Naive thymus-derived CD8-positive, alpha-beta T cell (primary cell): ENCODE data around the gene UBA7. TPM values are rescaled to one million over a fixed set of nuclear protein-coding genes. Genes with fewer than 3 reads are reported as not detected.

Source experiments
- ATAC-seq, 2 donors: fragments of 150-1000 bp; cut with Tn5 transposase in 1 of 2; sonication (Bioruptor Pico), chemical (Tn5 transposase) in 1 of 2; 1 replicate in 1 of 2; 2 replicates in 1 of 2; pipeline ENCODE4 v1.10.0; 2021; ENCODE audit warnings: mild to moderate bottlenecking in 2 of 2, moderate library complexity in 2 of 2
- POLR2A ChIA-PET: fragments of 350-600 bp; sonication (Branson Sonifier 250); formaldehyde crosslinking; loops from one replicate; lab custom pipeline; 2021; ENCODE audit warnings: antibody characterized with exemption; lab: Charles Lee
- DNase-seq, 10 donors: peaks; one replicate each; pipeline versions ENCODE4 v3.0.0 to v3.0.0-alpha.2; 2020 to 2022
- H3K27ac Mint-ChIP-seq, 10 donors: one replicate each; pipeline ENCODE4 v1.8.0; 2020 to 2022; ENCODE audit warnings: mild to moderate bottlenecking in 10 of 10, mixed read lengths in 10 of 10, moderate library complexity in 4 of 10, inconsistent platforms in 1 of 10
- H3K27me3 Mint-ChIP-seq, 5 donors: one replicate each; pipeline ENCODE4 v1.8.0; 2021 to 2022; ENCODE audit warnings: mixed read lengths in 5 of 5
- H3K36me3 Mint-ChIP-seq, 3 donors: one replicate each; pipeline ENCODE4 v1.8.0; 2020 to 2022; ENCODE audit warnings: mixed read lengths in 3 of 3, mild to moderate bottlenecking in 2 of 3, inconsistent platforms in 1 of 3
- H3K4me1 Mint-ChIP-seq, 4 donors: one replicate each; pipeline ENCODE4 v1.8.0; 2021 to 2022; ENCODE audit warnings: mixed read lengths in 4 of 4
- H3K4me3 Mint-ChIP-seq, 10 donors: one replicate each; pipeline ENCODE4 v1.8.0; 2020 to 2022; ENCODE audit warnings: mild to moderate bottlenecking in 10 of 10, mixed read lengths in 10 of 10, moderate library complexity in 6 of 10, inconsistent platforms in 1 of 10
- H3K9me3 Mint-ChIP-seq, 9 donors: one replicate each; pipeline ENCODE4 v1.8.0; 2020 to 2022; ENCODE audit warnings: mixed read lengths in 9 of 9, mild to moderate bottlenecking in 3 of 9, inconsistent platforms in 1 of 9, moderate library complexity in 1 of 9
- polyA plus RNA-seq, 3 donors: library from polyadenylated mRNA; unstranded; fragments of 300-500 nt; fragmentation: Illumina TruSeq; gene quantifications; one replicate each; pipeline ENCODE4 v1.2.3, GENCODE V29; 2021
- total RNA-seq, 8 experiments: library from RNA in 2 of 8; stranded (reverse) in 2 of 8; gene quantifications; one replicate each; pipeline ENCODE4 v1.2.3 and lab custom pipeline; 2021 to 2026

The UBA7 gene
- 100 to 1,000 TPM; 326 to 331 TPM for total RNA-seq
- 10 to 100 TPM; 30.9 to 43.8 (median 33.5) TPM for polyA plus RNA-seq
- 42.3 to 267 (median 172) reads per million in 6 experiments for total RNA-seq (lab: John Stamatoyannopoulos, UW)

- peak; percentile 88 to 94 for ATAC-seq
- peak in 3 of 10 donors; percentile 55 for DNase-seq
- POLR2A ChIA-PET = interaction anchor here (0.5 to 7.6 kb wide), 5 partner anchors 9 to 198 kb away, joined by 3 to 124 read pairs (median 5); partner anchors contain the start of genes AMIGO3, INKA1 and IP6K1
- H3K4me3 Mint-ChIP-seq = peak within 1 kb of the TSS; percentile 91 to 99 (median 96)
- H3K27me3 Mint-ChIP-seq = no peaks in the 10 kb centered on the region
- peaks cover 18 to 62% (median 44%) of the 10 kb centered on the region in 4 donors for H3K4me1 Mint-ChIP-seq
- H3K36me3 Mint-ChIP-seq = peaks cover 0 to 30% (median 10%) of the 10 kb centered on the region in 3 donors
- no peaks in the 10 kb centered on the region for H3K9me3 Mint-ChIP-seq
- peak within 1 kb of the TSS; percentile 95 to 100 (median 98) for H3K27ac Mint-ChIP-seq
Observed at GRCh38 chr3:49813497-49814174, at the start of gene UBA7. UBA7 (minus strand) TSS chr3:49813953; CDS start chr3:49813787, 166 bp downstream.

- DNase-seq (no peak), ATAC-seq (no peak)
- Mint-ChIP-seq H3K27me3 (peaks cover 5 to 21% (median 12%) of the 10 kb centered on the region in 5 donors), H3K36me3 (no peaks in the 10 kb centered on the region), H3K27ac (no peak overlapping the region), H3K4me1 (peaks cover 2 to 15% (median 15%) of the 10 kb centered on the region in 4 donors), H3K9me3 (no peaks in the 10 kb centered on the region), H3K4me3 (no peak overlapping the region)
- POLR2A ChIA-PET = no interaction called here
Observed at GRCh38 chr3:49859576-49860305, 46.0 kb upstream of the UBA7 start.

DNA sequence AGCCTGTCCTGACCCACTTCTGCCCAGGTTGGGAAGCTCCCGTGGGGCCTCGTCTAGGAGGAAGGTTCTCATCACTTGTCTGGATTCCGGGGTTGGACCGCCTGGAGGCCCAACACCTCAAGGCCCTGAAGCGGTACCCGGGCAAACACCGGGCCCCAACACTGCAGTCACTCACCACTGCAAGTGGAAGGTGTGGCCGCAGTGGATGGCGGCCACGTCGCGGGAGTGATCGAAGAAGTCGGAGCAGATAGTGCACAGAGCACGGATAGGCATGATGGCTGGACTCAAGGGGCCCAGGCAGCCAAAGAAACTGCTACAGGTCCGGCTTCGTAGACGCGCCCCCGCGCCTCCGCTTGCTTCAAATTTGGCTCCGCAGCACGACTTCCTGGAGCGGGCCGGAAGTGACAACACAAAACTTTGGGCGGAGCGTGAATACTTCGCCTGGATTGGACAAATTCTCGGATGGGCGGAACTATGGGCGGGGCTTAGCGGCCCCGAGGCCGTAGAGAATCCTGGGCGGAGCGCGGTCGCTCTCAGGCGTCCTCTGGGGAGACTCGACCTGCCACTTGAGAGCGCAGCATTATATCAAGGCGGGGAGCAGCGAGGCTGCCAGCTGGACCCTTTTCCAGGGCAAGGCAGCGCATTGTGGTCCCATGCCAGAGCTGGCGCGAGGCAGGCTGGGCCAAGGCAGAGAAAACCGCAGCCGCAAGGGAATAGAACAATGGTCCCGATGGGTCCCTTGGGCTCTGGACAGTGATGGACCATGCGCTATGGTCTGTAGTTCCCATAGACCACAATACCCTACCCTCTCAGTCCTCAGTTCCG, 42.6 kb upstream of the UBA7 start, which contains the start of gene TRAIP:
TSS of gene TRAIP (minus strand) at position 384 of the 825 bp plus-strand sequence. CDS start at position 273, 111 bp downstream.
- ATAC-seq (peak; percentile 99), DNase-seq (peak; percentile 88 to 96 (median 93))
- peaks cover 0 to 3% (median 0%) of the 10 kb centered on the region in 5 donors for H3K27me3 Mint-ChIP-seq
- H3K4me3 Mint-ChIP-seq = peak within 1 kb of the TSS; percentile 79 to 92 (median 86)
- peaks cover 2 to 15% (median 15%) of the 10 kb centered on the region in 4 donors for H3K4me1 Mint-ChIP-seq
- H3K9me3 Mint-ChIP-seq = no peaks in the 10 kb centered on the region
- peak within 1 kb of the TSS; percentile 81 to 96 (median 91) for H3K27ac Mint-ChIP-seq
- H3K36me3 Mint-ChIP-seq = no peaks in the 10 kb centered on the region
- POLR2A ChIA-PET = interaction anchor here (1.2 to 3.2 kb wide), 2 partner anchors 51 to 53 kb away, joined by 3 to 11 read pairs; partner anchors contain the start of gene INKA1

- no peaks in the 10 kb centered on the region for H3K36me3 Mint-ChIP-seq
- no peaks in the 10 kb centered on the region for H3K9me3 Mint-ChIP-seq
- POLR2A ChIA-PET = interaction anchor here (3.2 kb wide), 1 partner anchor 52 kb away, joined by 11 read pairs; the partner anchor contains the start of gene INKA1
- peaks cover 2 to 15% (median 15%) of the 10 kb centered on the region in 4 donors for H3K4me1 Mint-ChIP-seq
- ATAC-seq (no peak), DNase-seq (no peak)
- H3K4me3 Mint-ChIP-seq = peak overlapping the region; percentile 79 to 92 (median 86)
- H3K27ac Mint-ChIP-seq = peak overlapping the region in 6 of 10 donors; percentile 33 to 96 (median 91)
- H3K27me3 Mint-ChIP-seq = peaks cover 0 to 2% (median 0%) of the 10 kb centered on the region in 5 donors
Observed at GRCh38 chr3:49855662-49856061, 41.9 kb upstream of the UBA7 start.

DNA sequence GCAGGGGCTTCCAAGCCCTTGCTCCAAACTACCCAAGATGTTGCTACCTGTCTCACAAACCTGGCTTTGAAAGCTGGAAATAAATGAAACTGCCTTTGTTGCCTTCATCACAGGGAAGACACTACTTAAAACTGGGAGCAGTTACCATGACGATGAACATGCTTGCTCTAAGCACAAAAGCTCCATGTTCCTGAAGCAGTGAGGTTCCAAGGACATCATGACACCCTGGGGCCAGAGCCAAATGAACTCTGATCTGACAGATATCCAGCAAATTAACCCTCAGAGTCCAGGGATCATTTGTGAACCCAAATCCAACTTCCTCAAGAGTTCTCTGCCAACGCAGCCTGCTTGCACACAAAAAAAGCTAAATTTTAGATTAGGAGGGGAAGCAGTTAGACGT, 31.9 kb upstream of the UBA7 start:
- peaks cover 0 to 7% (median 0%) of the 10 kb centered on the region in 3 donors for H3K36me3 Mint-ChIP-seq
- POLR2A ChIA-PET = interaction anchor here (0.7 to 0.8 kb wide), 2 partner anchors 25 to 42 kb away, joined by 3 to 4 read pairs; partner anchors contain the start of gene INKA1
- H3K4me3 Mint-ChIP-seq = no peak overlapping the region
- no peaks in the 10 kb centered on the region for H3K27me3 Mint-ChIP-seq
- ATAC-seq (no peak), DNase-seq (no peak)
- no peaks in the 10 kb centered on the region for H3K9me3 Mint-ChIP-seq
- no peaks in the 10 kb centered on the region for H3K4me1 Mint-ChIP-seq
- peak overlapping the region in 1 of 10 donors; percentile 53 for H3K27ac Mint-ChIP-seq

GRCh38 chr3:49844464-49845183, 30.9 kb upstream of the UBA7 start:
- Mint-ChIP-seq H3K36me3 (peaks cover 0 to 7% (median 0%) of the 10 kb centered on the region in 3 donors), H3K27ac (peak overlapping the region in 1 of 10 donors; percentile 7), H3K9me3 (no peaks in the 10 kb centered on the region), H3K4me1 (no peaks in the 10 kb centered on the region), H3K4me3 (no peak overlapping the region), H3K27me3 (no peaks in the 10 kb centered on the region)
- ATAC-seq (no peak), DNase-seq (no peak)
- POLR2A ChIA-PET = interaction anchor here (0.7 kb wide), 1 partner anchor 41 kb away, joined by 4 read pairs; the partner anchor contains the start of gene INKA1

DNA sequence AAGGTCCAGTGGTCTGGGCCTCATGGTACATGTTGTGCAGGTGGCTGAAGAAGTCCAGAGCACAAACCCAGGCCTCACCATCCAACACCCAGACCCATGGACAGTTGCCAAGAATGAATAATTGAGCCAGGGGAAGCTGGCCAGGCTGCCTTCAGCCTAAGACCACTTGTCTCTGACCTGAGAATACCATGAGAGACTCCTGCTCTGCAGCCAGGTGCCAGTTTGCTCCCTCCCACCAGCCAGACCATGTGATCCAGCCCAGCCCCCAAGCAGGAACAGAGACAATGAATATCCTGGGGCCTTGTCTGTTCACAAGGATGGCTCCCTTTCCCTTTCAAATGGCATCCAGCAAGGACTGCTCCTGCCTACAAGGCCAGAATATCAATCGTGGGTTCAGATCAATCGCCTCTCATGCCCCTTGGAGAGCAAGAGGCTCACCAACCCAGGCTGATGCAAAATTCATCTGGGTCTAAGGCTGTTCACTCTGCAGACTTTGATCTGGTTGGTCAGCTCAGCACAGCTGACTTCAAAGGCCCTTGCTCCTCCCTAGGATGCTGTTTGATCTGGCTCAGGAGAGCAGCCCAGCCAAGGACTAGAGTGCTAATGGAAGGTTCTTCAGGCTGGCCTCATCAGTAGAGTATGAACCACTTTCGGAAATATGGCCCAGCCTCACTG, 29.2 kb upstream of the UBA7 start:
- Mint-ChIP-seq H3K36me3 (peaks cover 0 to 7% (median 0%) of the 10 kb centered on the region in 3 donors), H3K9me3 (no peaks in the 10 kb centered on the region), H3K4me1 (peaks cover 2 to 5% (median 2%) of the 10 kb centered on the region in 4 donors), H3K27ac (peak overlapping the region in 1 of 10 donors; percentile 58), H3K27me3 (no peaks in the 10 kb centered on the region), H3K4me3 (no peak overlapping the region)
- ATAC-seq = no peak
- DNase-seq = no peak
- POLR2A ChIA-PET = interaction anchor here (10.4 kb wide), 1 partner anchor 38 kb away, joined by 116 read pairs; the partner anchor contains the start of gene INKA1

- ATAC-seq (no peak), DNase-seq (no peak)
- Mint-ChIP-seq H3K4me1 (peaks cover 2 to 5% (median 2%) of the 10 kb centered on the region in 4 donors), H3K9me3 (no peaks in the 10 kb centered on the region), H3K27ac (no peak overlapping the region), H3K4me3 (no peak overlapping the region), H3K36me3 (peaks cover 0 to 2% (median 0%) of the 10 kb centered on the region in 3 donors), H3K27me3 (no peaks in the 10 kb centered on the region)
- POLR2A ChIA-PET = interaction anchor here (10.4 kb wide), 1 partner anchor 37 kb away, joined by 116 read pairs; the partner anchor contains the start of gene INKA1
Observed at GRCh38 chr3:49841806-49842205, 28.1 kb upstream of the UBA7 start.

- Mint-ChIP-seq H3K4me1 (peaks cover 2 to 5% (median 2%) of the 10 kb centered on the region in 4 donors), H3K36me3 (peaks cover 0 to 2% (median 0%) of the 10 kb centered on the region in 3 donors)
- no peak for ATAC-seq
Observed at GRCh38 chr3:49841126-49841696, 27.5 kb upstream of the UBA7 start.

GRCh38 chr3:49840388-49840787, 26.6 kb upstream of the UBA7 start:
- POLR2A ChIA-PET = interaction anchor here (10.4 kb wide), 1 partner anchor 36 kb away, joined by 116 read pairs; the partner anchor contains the start of gene INKA1
- H3K9me3 Mint-ChIP-seq = no peaks in the 10 kb centered on the region
- ATAC-seq (no peak), DNase-seq (no peak)
- H3K4me1 Mint-ChIP-seq = peaks cover 2 to 5% (median 2%) of the 10 kb centered on the region in 4 donors
- no peaks in the 10 kb centered on the region for H3K27me3 Mint-ChIP-seq
- peaks cover 0 to 2% (median 0%) of the 10 kb centered on the region in 3 donors for H3K36me3 Mint-ChIP-seq
- H3K4me3 Mint-ChIP-seq = no peak overlapping the region
- H3K27ac Mint-ChIP-seq = peak overlapping the region in 1 of 10 donors; percentile 36

More at GRCh38 chr3:49841126-49841696, 27.5 kb upstream of the UBA7 start:
- Mint-ChIP-seq H3K4me3 (no peak overlapping the region), H3K27ac (peak overlapping the region in 2 of 10 donors; percentile 15 to 32), H3K9me3 (no peaks in the 10 kb centered on the region), H3K27me3 (no peaks in the 10 kb centered on the region)
- no peak for DNase-seq
- POLR2A ChIA-PET = interaction anchor here (10.4 kb wide), 1 partner anchor 36 kb away, joined by 116 read pairs; the partner anchor contains the start of gene INKA1
